ENCODE measurements around the gene FBXW7. TPM values are rescaled to one million over a fixed set of nuclear protein-coding genes. Genes with fewer than 3 reads are reported as not detected.

The FBXW7 gene
- total RNA-seq, 1 experiment from 2014 or later = 23.0 TPM

GRCh38 chr4:152363904-152364303, 172.0 kb downstream of the FBXW7 start:
- Histone ChIP-seq H3K4me2 (ENCODE audit: low read length) (no peak overlapping the region), H3K9ac (ENCODE audit: low read length) (no peak overlapping the region), H3K9me2 (ENCODE audit: insufficient read depth) (no peaks in the 10 kb centered on the region), H3K27me3 (ENCODE audit: insufficient read depth, low read length) (no peaks in the 10 kb centered on the region), H3K27ac (ENCODE audit: low read depth, low read length) (no peak overlapping the region), H3K4me3 (replicated peaks in 1 of 2; ENCODE audit: low read depth in 1 of 2, low read length in 2 of 2) (no peak overlapping the region), H2AFZ (ENCODE audit: low read depth, low read length, poor library complexity, severe bottlenecking) (no peak overlapping the region), H3K79me2 (ENCODE audit: insufficient read depth, low read length) (peaks cover 10% of the 10 kb centered on the region), H3K9me3 (ENCODE audit: control insufficient read depth in 1 of 2, insufficient read depth in 1 of 2, low read depth in 1 of 2, low read length in 2 of 2) (no peaks in the 10 kb centered on the region), H4K20me1 (ENCODE audit: insufficient read depth) (no peaks in the 10 kb centered on the region), H3K36me3 (ENCODE audit: control insufficient read depth in 1 of 2, insufficient read depth in 2 of 2, low read length in 2 of 2) (no peaks in the 10 kb centered on the region), H3K4me1 (ENCODE audit: control insufficient read depth in 1 of 2, insufficient read depth in 2 of 2, low read length in 2 of 2) (peaks cover 0 to 10% of the 10 kb centered on the region in 2 experiments; a peak in 2 of 4 replicates)
- intact Hi-C loops (cut with micrococcal nuclease) = loop anchor here (10.0 kb wide), 2 partner anchors 259 to 719 kb away; no protein-coding TSS in a partner anchor
- BruUV-seq (replicated peaks) = no TSS peak
- no peak for ATAC-seq
- no peak for DNase-seq (ENCODE audit: low read depth, low spot score)
- TF ChIP-seq ELF1 (IDR thresholded peaks at IDR 0.05; ENCODE audit: borderline replicate concordance, low read depth) = no peak
- no peak for TF ChIP-seq YY1 (IDR thresholded peaks at IDR 0.05; ENCODE audit: extremely low read depth, insufficient replicate concordance, low read depth, low read length)
- TF ChIP-seq FOSL1 (IDR thresholded peaks at IDR 0.05; ENCODE audit: low read depth) = no peak
- no peak for TF ChIP-seq SRF (IDR thresholded peaks at IDR 0.05; ENCODE audit: low read depth)
- TF ChIP-seq MAX (IDR thresholded peaks at IDR 0.05) = no peak
- no peak for TF ChIP-seq POLR2A (IDR thresholded peaks at IDR 0.05; ENCODE audit: borderline replicate concordance, extremely low read depth, insufficient read depth, insufficient read length)
- TF ChIP-seq EZH2 (IDR thresholded peaks at IDR 0.05) = no peak
- no peak for TF ChIP-seq EGR1 (IDR thresholded peaks at IDR 0.05; ENCODE audit: low read depth)
- TF ChIP-seq SIN3A (IDR thresholded peaks at IDR 0.05; ENCODE audit: low read depth) = no peak
- TF ChIP-seq RAD21 (IDR thresholded peaks at IDR 0.05; ENCODE audit: low read depth) = no peak
- TF ChIP-seq REST (IDR thresholded peaks at IDR 0.05; ENCODE audit: low read depth) = no peak
- TF ChIP-seq CEBPB (IDR thresholded peaks at IDR 0.05; ENCODE audit: low read depth) = no peak
- no peak for TF ChIP-seq ZBTB33 (IDR thresholded peaks at IDR 0.05; ENCODE audit: extremely low read depth, insufficient replicate concordance, low read length)
- TF ChIP-seq JUND (IDR thresholded peaks at IDR 0.05) = no peak
- TF ChIP-seq EZH2phosphoT487 (IDR thresholded peaks at IDR 0.05; ENCODE audit: borderline replicate concordance) = no peak
- no peak for TF ChIP-seq ATF3 (IDR thresholded peaks at IDR 0.05)
- ChIA-PET RAD21 (ENCODE audit: low non-redundant PET in 1 of 2, low total read pairs in 2 of 2, uncharacterized antibody in 2 of 2, unreplicated experiment in 2 of 2) (no interaction called here), CTCF (no interaction called here), POLR2A (no interaction called here)

All from HCT116 (cell line).